Testis (tissue), 2 donors: ENCODE measurements around the gene CLCN3.

Experiments
- POLR2A ChIP-seq: fragments of 450-650 bp; IDR thresholded peaks from one replicate; pipeline ENCODE4 v1.6.1; 2017; ENCODE audit warnings: antibody characterized with exemption, mild to moderate bottlenecking, moderate library complexity
- TF ChIP-seq, protein P1 (sequence below), 3 experiments: fragments of 450-650 bp in 2 of 3; fragments of 200-600 bp in 1 of 3; sonication (generic) in 1 of 3; IDR thresholded peaks; one replicate each; pipeline ENCODE4 v1.5.1; 2016 to 2019; ENCODE audit warnings: antibody characterized with exemption in 3 of 3, mild to moderate bottlenecking in 2 of 3, moderate library complexity in 1 of 3

DNA sequence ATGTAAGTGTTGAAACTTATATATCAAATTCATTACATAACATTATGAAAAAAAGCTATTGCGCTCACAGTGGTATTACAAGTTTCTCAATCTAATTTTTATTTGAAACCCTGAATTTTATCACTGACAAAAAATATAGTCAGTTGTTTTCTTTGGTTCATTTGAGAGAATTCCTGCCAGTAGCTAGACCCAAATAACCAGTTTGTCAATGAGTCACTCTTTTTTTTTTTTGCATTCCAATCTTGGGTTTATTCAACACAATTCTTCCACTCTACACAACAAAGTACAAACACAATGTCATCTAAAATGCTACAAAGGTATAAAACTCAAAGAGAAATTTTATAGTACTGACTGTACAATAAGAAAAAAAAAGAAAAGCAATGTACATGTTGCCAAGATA lies 124.2 kb downstream of the CLCN3 start:
- TF ChIP-seq POLR2A: no peak
- TF ChIP-seq, protein P1, sequence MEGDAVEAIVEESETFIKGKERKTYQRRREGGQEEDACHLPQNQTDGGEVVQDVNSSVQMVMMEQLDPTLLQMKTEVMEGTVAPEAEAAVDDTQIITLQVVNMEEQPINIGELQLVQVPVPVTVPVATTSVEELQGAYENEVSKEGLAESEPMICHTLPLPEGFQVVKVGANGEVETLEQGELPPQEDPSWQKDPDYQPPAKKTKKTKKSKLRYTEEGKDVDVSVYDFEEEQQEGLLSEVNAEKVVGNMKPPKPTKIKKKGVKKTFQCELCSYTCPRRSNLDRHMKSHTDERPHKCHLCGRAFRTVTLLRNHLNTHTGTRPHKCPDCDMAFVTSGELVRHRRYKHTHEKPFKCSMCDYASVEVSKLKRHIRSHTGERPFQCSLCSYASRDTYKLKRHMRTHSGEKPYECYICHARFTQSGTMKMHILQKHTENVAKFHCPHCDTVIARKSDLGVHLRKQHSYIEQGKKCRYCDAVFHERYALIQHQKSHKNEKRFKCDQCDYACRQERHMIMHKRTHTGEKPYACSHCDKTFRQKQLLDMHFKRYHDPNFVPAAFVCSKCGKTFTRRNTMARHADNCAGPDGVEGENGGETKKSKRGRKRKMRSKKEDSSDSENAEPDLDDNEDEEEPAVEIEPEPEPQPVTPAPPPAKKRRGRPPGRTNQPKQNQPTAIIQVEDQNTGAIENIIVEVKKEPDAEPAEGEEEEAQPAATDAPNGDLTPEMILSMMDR (IDR thresholded peaks at IDR 0.05): no peak
